SK-N-SH treated with all-trans-retinoic acid at 6 μM for 48 hours (cell line): ENCODE data around the gene SERPINB1.
A peak's percentile ranks its signal among the peaks of the same experiment; 100 is the strongest.

Experiments used
- ATAC-seq: fragments of 200-7000 bp; cut with Tn5 transposase; 3 replicates; pipeline ENCODE4 v1.9.1; 2020; ENCODE audit warnings: mild to moderate bottlenecking, moderate library complexity
- ARNTL ChIP-seq: fragments of 450-650 bp; formaldehyde crosslinking; IDR thresholded peaks from 2 replicates; pipeline ENCODE4 v1.5.0; 2020; ENCODE audit warnings: low read depth, mild to moderate bottlenecking, moderate library complexity, borderline replicate concordance
- BACH2 ChIP-seq: fragments of 250-450 bp; sonication (Bioruptor Pico); IDR thresholded peaks from 2 replicates; pipeline ENCODE4 v1.9.0; 2021; ENCODE audit warnings: mild to moderate bottlenecking, borderline replicate concordance
- CSDC2 ChIP-seq: fragments of 250-450 bp; sonication (Bioruptor Pico); IDR thresholded peaks from 2 replicates; pipeline ENCODE4 v1.5.0; 2020; ENCODE audit warnings: mild to moderate bottlenecking, moderate library complexity
- ESRRG ChIP-seq: fragments of 250-450 bp; sonication (Bioruptor Pico); IDR thresholded peaks from 2 replicates; pipeline ENCODE4 v1.6.1; 2021; ENCODE audit warnings: mild to moderate bottlenecking
- ISL1 ChIP-seq: fragments of 250-450 bp; sonication (Bioruptor Pico); IDR thresholded peaks from 2 replicates; pipeline ENCODE4 v2.1.2; 2022; ENCODE audit warnings: mild to moderate bottlenecking, moderate library complexity
- OSR1 ChIP-seq: fragments of 250-450 bp; sonication (Bioruptor Pico); IDR thresholded peaks from 2 replicates; pipeline ENCODE4 v1.8.0; 2022; ENCODE audit warnings: moderate library complexity, mild to moderate bottlenecking, inconsistent platforms
- PPARA ChIP-seq: fragments of 250-450 bp; sonication (Bioruptor Pico); IDR thresholded peaks from 2 replicates; pipeline ENCODE4 v1.5.0; 2020; ENCODE audit warnings: mild to moderate bottlenecking, borderline replicate concordance
- RARB ChIP-seq: fragments of 250-450 bp; sonication (Bioruptor Pico); IDR thresholded peaks from 2 replicates; pipeline ENCODE4 v1.8.0; 2021; ENCODE audit warnings: mild to moderate bottlenecking, moderate library complexity
- SNAI2 ChIP-seq: fragments of 250-450 bp; sonication (Bioruptor Pico); IDR thresholded peaks from 2 replicates; pipeline ENCODE4 v1.5.0; 2020; ENCODE audit warnings: mild to moderate bottlenecking, moderate library complexity
- TCF4 ChIP-seq: fragments of 250-450 bp; sonication (Bioruptor Pico); IDR thresholded peaks from 2 replicates; pipeline ENCODE4 v1.8.0; 2021; ENCODE audit warnings: mild to moderate bottlenecking, moderate library complexity, borderline replicate concordance
- ZFP3 ChIP-seq: fragments of 250-450 bp; sonication (Bioruptor Pico); IDR thresholded peaks from 2 replicates; pipeline ENCODE4 v1.5.0; 2020; ENCODE audit warnings: mild to moderate bottlenecking, moderate library complexity
- ZFP30 ChIP-seq: fragments of 450-650 bp; formaldehyde crosslinking; IDR thresholded peaks from 2 replicates; pipeline ENCODE4 v1.5.0; 2022; ENCODE audit warnings: mild to moderate bottlenecking, moderate library complexity
- ZNF70 ChIP-seq: fragments of 450-650 bp; formaldehyde crosslinking; IDR thresholded peaks from 2 replicates; pipeline ENCODE4 v1.5.0; 2020; ENCODE audit warnings: mild to moderate bottlenecking, moderate library complexity
- ZNF8 ChIP-seq: fragments of 450-650 bp; formaldehyde crosslinking; IDR thresholded peaks from 2 replicates; pipeline ENCODE4 v1.5.0; 2020; ENCODE audit warnings: mild to moderate bottlenecking, moderate library complexity
- TF ChIP-seq, protein P1 (sequence below): fragments of 250-450 bp; sonication (Bioruptor Pico); IDR thresholded peaks from 2 replicates; pipeline ENCODE4 v1.8.0; 2021; ENCODE audit warnings: low read depth, mild to moderate bottlenecking, moderate library complexity, borderline replicate concordance
- TF ChIP-seq, protein P2 (sequence below): fragments of 250-450 bp; sonication (Bioruptor Pico); IDR thresholded peaks from 2 replicates; pipeline ENCODE4 v1.5.0; 2020; ENCODE audit warnings: mild to moderate bottlenecking, moderate library complexity
- TF ChIP-seq, protein P3 (sequence below): fragments of 250-450 bp; sonication (Bioruptor Pico); IDR thresholded peaks from 2 replicates; pipeline ENCODE4 v1.5.1; 2020; ENCODE audit warnings: low read depth, mild to moderate bottlenecking, moderate library complexity
- TF ChIP-seq, protein P4 (sequence below): fragments of 250-450 bp; sonication (Bioruptor Pico); IDR thresholded peaks from 2 replicates; pipeline ENCODE4 v1.8.0; 2020; ENCODE audit warnings: mild to moderate bottlenecking, moderate library complexity, borderline replicate concordance

Gene SERPINB1

DNA sequence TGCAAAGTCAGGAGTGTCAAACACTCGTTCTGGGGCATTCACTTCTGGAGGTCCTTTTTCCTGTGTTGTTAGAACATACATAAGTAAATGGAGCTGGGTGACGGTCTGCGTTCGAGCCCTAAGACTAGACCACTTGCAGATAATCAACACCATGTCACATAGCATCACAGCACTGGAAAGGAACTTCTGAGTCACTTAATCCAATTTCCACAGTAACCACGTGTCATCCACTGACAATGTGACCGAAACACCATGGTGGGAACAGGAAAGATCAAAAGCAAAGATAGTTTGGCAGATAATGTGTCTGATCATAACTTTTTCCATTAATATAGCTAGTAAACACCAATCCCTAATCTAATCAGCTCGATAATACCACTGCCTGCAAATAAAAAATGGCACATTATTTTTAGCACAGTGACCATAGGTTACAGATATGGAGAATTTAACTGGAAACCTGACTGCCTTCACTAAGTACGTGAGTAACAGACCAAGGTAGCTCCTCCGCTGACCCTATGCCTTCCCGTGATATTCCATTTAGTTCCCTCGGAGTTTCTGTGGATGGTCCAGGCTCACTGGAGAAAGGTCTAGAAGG is 41.6 kb downstream of the SERPINB1 start:
- peak; percentile 72 for TF ChIP-seq ZFP30 (CRISPR knock-in tag)
- TF ChIP-seq, protein P1, sequence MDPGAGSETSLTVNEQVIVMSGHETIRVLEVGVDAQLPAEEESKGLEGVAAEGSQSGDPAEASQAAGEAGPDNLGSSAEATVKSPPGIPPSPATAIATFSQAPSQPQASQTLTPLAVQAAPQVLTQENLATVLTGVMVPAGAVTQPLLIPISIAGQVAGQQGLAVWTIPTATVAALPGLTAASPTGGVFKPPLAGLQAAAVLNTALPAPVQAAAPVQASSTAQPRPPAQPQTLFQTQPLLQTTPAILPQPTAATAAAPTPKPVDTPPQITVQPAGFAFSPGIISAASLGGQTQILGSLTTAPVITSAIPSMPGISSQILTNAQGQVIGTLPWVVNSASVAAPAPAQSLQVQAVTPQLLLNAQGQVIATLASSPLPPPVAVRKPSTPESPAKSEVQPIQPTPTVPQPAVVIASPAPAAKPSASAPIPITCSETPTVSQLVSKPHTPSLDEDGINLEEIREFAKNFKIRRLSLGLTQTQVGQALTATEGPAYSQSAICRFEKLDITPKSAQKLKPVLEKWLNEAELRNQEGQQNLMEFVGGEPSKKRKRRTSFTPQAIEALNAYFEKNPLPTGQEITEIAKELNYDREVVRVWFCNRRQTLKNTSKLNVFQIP: no peak
- no peak for ATAC-seq

DNA sequence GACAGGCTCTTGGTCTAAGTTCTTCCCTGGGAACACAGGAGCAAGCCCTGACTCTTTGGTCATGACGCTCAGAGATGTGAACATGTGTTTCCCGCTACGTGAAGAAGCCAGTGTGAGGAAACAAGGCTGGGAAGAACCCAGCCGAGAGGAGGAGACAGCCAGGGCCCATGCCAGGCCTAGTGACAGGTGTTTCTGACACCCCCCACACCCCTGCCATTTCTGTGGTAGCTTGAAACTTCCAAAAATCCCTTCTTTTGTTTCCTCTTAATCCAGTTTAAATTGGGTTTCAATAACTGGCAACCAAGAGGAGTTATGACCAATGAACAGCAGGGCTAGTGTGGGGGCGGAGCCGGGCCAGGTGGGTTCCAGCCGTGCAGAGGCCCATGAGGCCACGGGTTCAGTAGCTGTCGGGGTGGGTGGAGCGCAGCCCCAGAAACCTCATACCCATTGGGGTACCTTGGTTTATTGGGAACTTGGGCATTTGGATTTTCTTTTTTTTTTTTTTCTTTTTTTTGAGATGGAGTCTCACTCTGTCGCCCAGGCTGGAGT is 43.0 kb downstream of the SERPINB1 start:
- TF ChIP-seq ZNF70 (CRISPR knock-in tag): no peak
- TF ChIP-seq SNAI2 (CRISPR knock-in tag): no peak
- TF ChIP-seq ZFP30 (CRISPR knock-in tag): no peak
- TF ChIP-seq BACH2 (CRISPR knock-in tag): no peak
- TF ChIP-seq ARNTL (CRISPR knock-in tag): no peak
- TF ChIP-seq, protein P1: no peak
- TF ChIP-seq PPARA (CRISPR knock-in tag): no peak
- no peak for TF ChIP-seq OSR1
- no peak for TF ChIP-seq ESRRG (CRISPR knock-in tag)
- no peak for ATAC-seq

DNA sequence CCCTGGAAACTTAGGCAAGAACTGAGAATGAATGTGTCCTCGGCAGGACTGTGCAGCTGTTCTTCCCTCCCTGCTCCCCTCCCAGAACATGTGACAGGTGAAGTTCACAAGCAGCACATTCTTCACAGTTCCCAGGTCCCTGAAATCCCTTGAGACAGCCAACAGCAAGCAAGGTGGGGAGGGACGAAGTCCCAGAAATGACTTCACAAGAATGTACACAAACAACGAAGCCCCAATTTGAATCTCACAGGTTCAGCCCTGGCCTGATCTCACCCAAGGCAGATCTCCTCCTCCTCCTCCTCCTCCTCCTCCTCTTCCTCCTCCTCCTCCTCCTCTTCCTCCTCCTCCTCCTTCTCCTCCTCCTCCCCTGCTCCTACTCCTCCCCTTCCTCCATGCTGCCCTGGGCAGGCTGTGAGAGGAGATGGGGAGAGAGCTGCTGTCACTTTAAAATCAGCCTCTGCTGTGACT is 44.1 kb downstream of the SERPINB1 start:
- TF ChIP-seq BACH2 (CRISPR knock-in tag) (no peak), ARNTL (CRISPR knock-in tag) (no peak)
- TF ChIP-seq, protein P1: no peak
- no peak for ATAC-seq

DNA sequence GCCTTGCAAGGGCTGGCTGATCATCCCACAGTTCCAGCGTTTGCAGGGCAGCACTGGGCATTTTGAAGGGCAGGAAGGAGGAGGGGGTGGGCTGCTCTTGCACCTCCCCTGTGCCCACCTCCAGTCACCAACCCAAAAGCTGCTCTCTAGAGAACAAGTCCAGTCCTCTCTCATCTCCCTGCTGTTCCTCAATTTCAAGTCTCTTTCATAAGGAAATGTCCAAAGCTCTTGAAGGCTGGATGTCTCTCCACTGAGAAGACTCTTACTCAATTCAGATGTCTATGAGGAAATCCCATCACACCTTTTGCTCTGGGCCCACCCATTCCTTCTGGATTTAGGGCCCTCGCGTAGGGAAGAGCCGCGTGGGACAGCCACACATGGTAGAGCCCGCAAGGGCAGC is 44.8 kb downstream of the SERPINB1 start:
- ATAC-seq: no peak
- TF ChIP-seq TCF4 (no peak), PPARA (CRISPR knock-in tag) (no peak), ESRRG (CRISPR knock-in tag) (no peak), RARB (CRISPR knock-in tag) (no peak), OSR1 (no peak), ZFP3 (no peak), CSDC2 (CRISPR knock-in tag) (no peak), ISL1 (no peak), ZNF8 (CRISPR knock-in tag) (no peak)
- TF ChIP-seq, protein P2, sequence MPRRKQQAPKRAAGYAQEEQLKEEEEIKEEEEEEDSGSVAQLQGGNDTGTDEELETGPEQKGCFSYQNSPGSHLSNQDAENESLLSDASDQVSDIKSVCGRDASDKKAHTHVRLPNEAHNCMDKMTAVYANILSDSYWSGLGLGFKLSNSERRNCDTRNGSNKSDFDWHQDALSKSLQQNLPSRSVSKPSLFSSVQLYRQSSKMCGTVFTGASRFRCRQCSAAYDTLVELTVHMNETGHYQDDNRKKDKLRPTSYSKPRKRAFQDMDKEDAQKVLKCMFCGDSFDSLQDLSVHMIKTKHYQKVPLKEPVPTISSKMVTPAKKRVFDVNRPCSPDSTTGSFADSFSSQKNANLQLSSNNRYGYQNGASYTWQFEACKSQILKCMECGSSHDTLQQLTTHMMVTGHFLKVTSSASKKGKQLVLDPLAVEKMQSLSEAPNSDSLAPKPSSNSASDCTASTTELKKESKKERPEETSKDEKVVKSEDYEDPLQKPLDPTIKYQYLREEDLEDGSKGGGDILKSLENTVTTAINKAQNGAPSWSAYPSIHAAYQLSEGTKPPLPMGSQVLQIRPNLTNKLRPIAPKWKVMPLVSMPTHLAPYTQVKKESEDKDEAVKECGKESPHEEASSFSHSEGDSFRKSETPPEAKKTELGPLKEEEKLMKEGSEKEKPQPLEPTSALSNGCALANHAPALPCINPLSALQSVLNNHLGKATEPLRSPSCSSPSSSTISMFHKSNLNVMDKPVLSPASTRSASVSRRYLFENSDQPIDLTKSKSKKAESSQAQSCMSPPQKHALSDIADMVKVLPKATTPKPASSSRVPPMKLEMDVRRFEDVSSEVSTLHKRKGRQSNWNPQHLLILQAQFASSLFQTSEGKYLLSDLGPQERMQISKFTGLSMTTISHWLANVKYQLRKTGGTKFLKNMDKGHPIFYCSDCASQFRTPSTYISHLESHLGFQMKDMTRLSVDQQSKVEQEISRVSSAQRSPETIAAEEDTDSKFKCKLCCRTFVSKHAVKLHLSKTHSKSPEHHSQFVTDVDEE (CRISPR knock-in tag): no peak
- TF ChIP-seq, protein P3, sequence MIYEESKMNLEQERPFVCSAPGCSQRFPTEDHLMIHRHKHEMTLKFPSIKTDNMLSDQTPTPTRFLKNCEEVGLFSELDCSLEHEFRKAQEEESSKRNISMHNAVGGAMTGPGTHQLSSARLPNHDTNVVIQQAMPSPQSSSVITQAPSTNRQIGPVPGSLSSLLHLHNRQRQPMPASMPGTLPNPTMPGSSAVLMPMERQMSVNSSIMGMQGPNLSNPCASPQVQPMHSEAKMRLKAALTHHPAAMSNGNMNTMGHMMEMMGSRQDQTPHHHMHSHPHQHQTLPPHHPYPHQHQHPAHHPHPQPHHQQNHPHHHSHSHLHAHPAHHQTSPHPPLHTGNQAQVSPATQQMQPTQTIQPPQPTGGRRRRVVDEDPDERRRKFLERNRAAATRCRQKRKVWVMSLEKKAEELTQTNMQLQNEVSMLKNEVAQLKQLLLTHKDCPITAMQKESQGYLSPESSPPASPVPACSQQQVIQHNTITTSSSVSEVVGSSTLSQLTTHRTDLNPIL (CRISPR knock-in tag): no peak
- TF ChIP-seq, protein P1: no peak
- TF ChIP-seq, protein P4, sequence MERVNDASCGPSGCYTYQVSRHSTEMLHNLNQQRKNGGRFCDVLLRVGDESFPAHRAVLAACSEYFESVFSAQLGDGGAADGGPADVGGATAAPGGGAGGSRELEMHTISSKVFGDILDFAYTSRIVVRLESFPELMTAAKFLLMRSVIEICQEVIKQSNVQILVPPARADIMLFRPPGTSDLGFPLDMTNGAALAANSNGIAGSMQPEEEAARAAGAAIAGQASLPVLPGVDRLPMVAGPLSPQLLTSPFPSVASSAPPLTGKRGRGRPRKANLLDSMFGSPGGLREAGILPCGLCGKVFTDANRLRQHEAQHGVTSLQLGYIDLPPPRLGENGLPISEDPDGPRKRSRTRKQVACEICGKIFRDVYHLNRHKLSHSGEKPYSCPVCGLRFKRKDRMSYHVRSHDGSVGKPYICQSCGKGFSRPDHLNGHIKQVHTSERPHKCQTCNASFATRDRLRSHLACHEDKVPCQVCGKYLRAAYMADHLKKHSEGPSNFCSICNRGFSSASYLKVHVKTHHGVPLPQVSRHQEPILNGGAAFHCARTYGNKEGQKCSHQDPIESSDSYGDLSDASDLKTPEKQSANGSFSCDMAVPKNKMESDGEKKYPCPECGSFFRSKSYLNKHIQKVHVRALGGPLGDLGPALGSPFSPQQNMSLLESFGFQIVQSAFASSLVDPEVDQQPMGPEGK (CRISPR knock-in tag): no peak
